ENCODE results near the gene CDCA4.

DNA sequence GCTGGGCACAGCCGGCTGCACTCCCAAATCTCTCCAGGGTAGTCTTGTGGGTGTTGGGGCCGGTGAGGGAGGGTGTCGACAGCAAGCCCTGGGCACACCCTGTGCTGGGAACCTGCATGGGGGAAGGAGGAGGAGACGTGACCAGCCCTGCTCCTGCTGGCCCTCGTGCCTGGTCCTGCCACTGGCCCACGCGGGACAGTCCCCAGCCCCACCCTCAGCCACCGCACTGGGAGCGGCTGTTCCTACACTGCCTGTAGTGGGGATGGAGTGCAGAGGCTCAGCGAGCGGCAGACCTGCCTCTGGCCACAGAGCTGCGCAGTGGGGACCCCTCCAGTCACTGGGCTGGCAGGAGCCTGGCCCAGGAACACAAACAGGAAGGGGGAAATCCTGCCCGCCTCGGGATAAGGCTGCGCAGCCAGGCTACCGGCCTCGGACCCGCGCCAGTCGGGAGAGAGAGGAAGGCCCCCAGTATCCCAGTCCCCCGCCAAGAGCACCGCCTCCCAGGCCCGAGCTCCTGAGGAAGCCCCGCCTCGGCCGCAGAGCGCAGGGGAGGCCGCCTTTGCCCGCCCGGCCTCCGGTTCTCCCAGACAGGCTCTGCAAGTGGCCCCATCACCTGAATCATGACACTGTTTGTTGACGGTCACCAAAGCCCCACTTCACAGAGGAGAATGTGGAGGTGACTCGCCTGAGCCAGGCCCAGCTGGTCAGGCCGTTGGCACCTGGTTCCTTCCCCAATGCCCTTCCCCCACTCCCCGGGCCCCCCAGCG is 53.3 kb downstream of the CDCA4 start:
- TF ChIP-seq, protein P1, sequence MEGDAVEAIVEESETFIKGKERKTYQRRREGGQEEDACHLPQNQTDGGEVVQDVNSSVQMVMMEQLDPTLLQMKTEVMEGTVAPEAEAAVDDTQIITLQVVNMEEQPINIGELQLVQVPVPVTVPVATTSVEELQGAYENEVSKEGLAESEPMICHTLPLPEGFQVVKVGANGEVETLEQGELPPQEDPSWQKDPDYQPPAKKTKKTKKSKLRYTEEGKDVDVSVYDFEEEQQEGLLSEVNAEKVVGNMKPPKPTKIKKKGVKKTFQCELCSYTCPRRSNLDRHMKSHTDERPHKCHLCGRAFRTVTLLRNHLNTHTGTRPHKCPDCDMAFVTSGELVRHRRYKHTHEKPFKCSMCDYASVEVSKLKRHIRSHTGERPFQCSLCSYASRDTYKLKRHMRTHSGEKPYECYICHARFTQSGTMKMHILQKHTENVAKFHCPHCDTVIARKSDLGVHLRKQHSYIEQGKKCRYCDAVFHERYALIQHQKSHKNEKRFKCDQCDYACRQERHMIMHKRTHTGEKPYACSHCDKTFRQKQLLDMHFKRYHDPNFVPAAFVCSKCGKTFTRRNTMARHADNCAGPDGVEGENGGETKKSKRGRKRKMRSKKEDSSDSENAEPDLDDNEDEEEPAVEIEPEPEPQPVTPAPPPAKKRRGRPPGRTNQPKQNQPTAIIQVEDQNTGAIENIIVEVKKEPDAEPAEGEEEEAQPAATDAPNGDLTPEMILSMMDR (IDR thresholded peaks at IDR 0.05), result no peak
- no peak for TF ChIP-seq EZH2 (IDR thresholded peaks at IDR 0.05; ENCODE audit: borderline replicate concordance, insufficient read depth, low read depth, low read length, poor library complexity, severe bottlenecking)
